ENCODE measurements around the gene ZNF90.

GRCh38 chr19:20080656-20081055 is 2.9 kb downstream of the ZNF90 start:
- TF ChIP-seq, protein P1, sequence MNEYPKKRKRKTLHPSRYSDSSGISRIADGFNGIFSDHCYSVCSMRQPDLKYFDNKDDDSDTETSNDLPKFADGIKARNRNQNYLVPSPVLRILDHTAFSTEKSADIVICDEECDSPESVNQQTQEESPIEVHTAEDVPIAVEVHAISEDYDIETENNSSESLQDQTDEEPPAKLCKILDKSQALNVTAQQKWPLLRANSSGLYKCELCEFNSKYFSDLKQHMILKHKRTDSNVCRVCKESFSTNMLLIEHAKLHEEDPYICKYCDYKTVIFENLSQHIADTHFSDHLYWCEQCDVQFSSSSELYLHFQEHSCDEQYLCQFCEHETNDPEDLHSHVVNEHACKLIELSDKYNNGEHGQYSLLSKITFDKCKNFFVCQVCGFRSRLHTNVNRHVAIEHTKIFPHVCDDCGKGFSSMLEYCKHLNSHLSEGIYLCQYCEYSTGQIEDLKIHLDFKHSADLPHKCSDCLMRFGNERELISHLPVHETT (tag by site-specific recombination; IDR thresholded peaks at IDR 0.05), result no peak
- TF ChIP-seq CTCF (tag by site-specific recombination; IDR thresholded peaks at IDR 0.05) (no peak), SCRT1 (tag by site-specific recombination; IDR thresholded peaks at IDR 0.05; ENCODE audit: borderline replicate concordance) (no peak)

All from HEK293 (cell line).